GM19043 (cell line): ENCODE data around the gene ASMT.
"Not testable (repeated sequence)": the region's sequence is repeated elsewhere in the genome, so short reads cannot be mapped to it uniquely, and the experiment has no call there.

Source experiments
- ATAC-seq: cut with Tn5 transposase; IDR thresholded peaks from one replicate; pipeline ENCODE4 v1.9.1; 2021; ENCODE audit warnings: low read depth; ENCODE audit not compliant: unreplicated experiment

ASMT gene

GRCh38 chrX:1597345-1598020 is 17.4 kb upstream of the ASMT start:
- ATAC-seq, result no peak

GRCh38 chrX:1598021-1598875 is 16.6 kb upstream of the ASMT start:
- no peak for ATAC-seq

- ATAC-seq, result no peak
These were observed 15.7 kb upstream of the ASMT start for GRCh38 chrX:1598876-1599790.

GRCh38 chrX:1599791-1600405 is 15.0 kb upstream of the ASMT start:
- ATAC-seq, result no peak

- ATAC-seq, result no peak
These were observed 14.3 kb upstream of the ASMT start for GRCh38 chrX:1600406-1601050.

GRCh38 chrX:1601051-1601767 is 13.7 kb upstream of the ASMT start:
- no peak for ATAC-seq

- no peak for ATAC-seq
These were observed 13.1 kb upstream of the ASMT start for GRCh38 chrX:1601768-1602085.

GRCh38 chrX:1602299-1602698 is 12.6 kb upstream of the ASMT start:
- no peak for ATAC-seq

GRCh38 chrX:1606496-1606895 is 8.4 kb upstream of the ASMT start:
- ATAC-seq, result no peak

GRCh38 chrX:1609311-1609710 is 5.5 kb upstream of the ASMT start:
- ATAC-seq, result no peak

GRCh38 chrX:1609762-1610161 is 5.1 kb upstream of the ASMT start:
- ATAC-seq, result no peak

GRCh38 chrX:1610166-1610565 is 4.7 kb upstream of the ASMT start:
- ATAC-seq, result peak; percentile 71

GRCh38 chrX:1610736-1611135 is 4.1 kb upstream of the ASMT start:
- ATAC-seq, result no peak

GRCh38 chrX:1612641-1613286 is 2.1 kb upstream of the ASMT start:
- no peak for ATAC-seq

- ATAC-seq, result no peak
These were observed 3.8 kb downstream of the ASMT start for GRCh38 chrX:1618689-1619088.

- ATAC-seq, result no peak
These were observed 8.8 kb downstream of the ASMT start for GRCh38 chrX:1623691-1624090.

- not testable (repeated sequence) for ATAC-seq
These were observed 9.4 kb downstream of the ASMT start for GRCh38 chrX:1624158-1624860.

GRCh38 chrX:1624861-1625215 is 10.0 kb downstream of the ASMT start:
- not testable (repeated sequence) for ATAC-seq

- ATAC-seq, result no peak
These were observed 14.4 kb downstream of the ASMT start for GRCh38 chrX:1629244-1629643.
